Endothelial cell of umbilical vein (primary cell): Measurements from ENCODE around the gene GSN. TPM values are rescaled to one million over a fixed set of nuclear protein-coding genes. Genes with fewer than 3 reads are reported as not detected.

Experiments
- BruUV-seq: library from RNA; stranded (reverse); fragments of 400-500 nt; replicated peaks from 2 replicates; lab custom pipeline; 2021; lab: Mats Ljungman, UMichigan
- CTCF ChIA-PET: fragments of 300-600, 350-600 bp; sonication (Branson Sonifier 250); formaldehyde crosslinking; loops from one replicate; lab custom pipeline; 2021; ENCODE audit warnings: antibody characterized with exemption, inconsistent platforms; lab: Charles Lee
- POLR2A ChIA-PET: fragments of 300-600, 350-600 bp; sonication (Branson Sonifier 250); formaldehyde crosslinking; loops from one replicate; lab custom pipeline; 2021; ENCODE audit warnings: antibody characterized with exemption, inconsistent platforms; lab: Charles Lee
- DNase-seq: peaks from one replicate; pipeline ENCODE4 v3.0.0-alpha.2; 2011; ENCODE audit warnings: low read depth, low spot score
- FAIRE-seq: peaks from 2 replicates; lab custom pipeline; 2011; peaks lifted over from hg19 to GRCh38; lab: Jason Lieb, UNC
- H2AFZ ChIP-seq: 2 replicates; pipeline ENCODE4 v1.6.0; 2012; ENCODE audit warnings: low read depth, low read length, control low read depth, inconsistent platforms
- H3K27ac ChIP-seq: 2 replicates; pipeline ENCODE4 v1.5.1; 2011; ENCODE audit warnings: low read depth, mild to moderate bottlenecking, control low read depth, low read length, moderate library complexity; ENCODE audit not compliant: insufficient read depth
- H3K27me3 ChIP-seq, 2 experiments: 2 replicates each; pipeline versions ENCODE4 v1.6.0 to v1.6.1; 2011; ENCODE audit warnings: low read length in 2 of 2, mixed read lengths in 1 of 2; ENCODE audit not compliant: control insufficient read depth in 2 of 2, insufficient read depth in 2 of 2
- H3K36me3 ChIP-seq, 2 experiments: 2 replicates in 1 of 2; 3 replicates in 1 of 2; pipeline ENCODE4 v1.5.1; 2011; ENCODE audit warnings: low read length in 2 of 2, mild to moderate bottlenecking in 1 of 2, moderate library complexity in 1 of 2; ENCODE audit not compliant: control insufficient read depth in 2 of 2, insufficient read depth in 2 of 2; ENCODE audit errors: extremely low read depth in 1 of 2
- H3K4me1 ChIP-seq: 3 replicates; pipeline ENCODE4 v1.5.1; 2011; ENCODE audit warnings: mild to moderate bottlenecking, low read length; ENCODE audit not compliant: control insufficient read depth, insufficient read depth; ENCODE audit errors: extremely low read depth
- H3K4me2 ChIP-seq: 2 replicates; pipeline ENCODE4 v1.6.1; 2011; ENCODE audit warnings: low read length, control low read depth, mixed read lengths; ENCODE audit not compliant: insufficient read depth
- H3K4me3 ChIP-seq, 3 experiments: fragments of 200-600 bp in 1 of 3; sonication (generic), shearing (Covaris generic) in 1 of 3; replicated peaks in 1 of 3; 2 replicates each; pipeline ENCODE4 v1.5.1; 2011 to 2016; ENCODE audit warnings: control low read depth in 3 of 3, low read length in 3 of 3, mild to moderate bottlenecking in 2 of 3, inconsistent platforms in 1 of 3, low read depth in 1 of 3, moderate library complexity in 1 of 3; ENCODE audit not compliant: insufficient read depth in 1 of 3
- H3K79me2 ChIP-seq: 2 replicates; pipeline ENCODE4 v1.6.0; 2012; ENCODE audit warnings: low read length, inconsistent platforms; ENCODE audit not compliant: control insufficient read depth, insufficient read depth
- H3K9ac ChIP-seq: replicated peaks from 2 replicates; pipeline ENCODE3; 2011; ENCODE audit warnings: low read length, control low read depth; ENCODE audit not compliant: insufficient read depth; ENCODE audit errors: extremely low read depth
- H3K9me1 ChIP-seq: replicated peaks from 3 replicates; pipeline ENCODE4 v1.6.0; 2011; ENCODE audit warnings: mild to moderate bottlenecking, low read length; ENCODE audit not compliant: control insufficient read depth, insufficient read depth; ENCODE audit errors: extremely low read depth
- H3K9me3 ChIP-seq: replicated peaks from 2 replicates; pipeline ENCODE4 v1.5.1; 2012; ENCODE audit warnings: low read length, inconsistent platforms; ENCODE audit not compliant: control insufficient read depth, insufficient read depth
- H4K20me1 ChIP-seq: replicated peaks from 2 replicates; pipeline ENCODE3; 2011; ENCODE audit warnings: mild to moderate bottlenecking, low read length; ENCODE audit not compliant: control insufficient read depth, insufficient read depth; ENCODE audit errors: extremely low read depth
- EZH2 ChIP-seq: IDR thresholded peaks from 2 replicates; pipeline ENCODE4 v1.6.1; 2012; ENCODE audit warnings: borderline replicate concordance, low read depth, mild to moderate bottlenecking, moderate library complexity, low read length, inconsistent platforms; ENCODE audit not compliant: severe bottlenecking
- FOS ChIP-seq: IDR thresholded peaks from 2 replicates; pipeline ENCODE4 v1.6.1; 2011; ENCODE audit warnings: mild to moderate bottlenecking, low read length, moderate library complexity, borderline replicate concordance; ENCODE audit not compliant: insufficient read depth
- GATA2 ChIP-seq: IDR thresholded peaks from 2 replicates; pipeline ENCODE4 v1.7.0; 2011; ENCODE audit warnings: low read depth, mild to moderate bottlenecking, moderate library complexity, mixed read lengths, low read length; ENCODE audit not compliant: insufficient read length, insufficient read depth
- JUN ChIP-seq: IDR thresholded peaks from 2 replicates; pipeline ENCODE4 v1.6.1; 2011; ENCODE audit warnings: borderline replicate concordance, low read depth; ENCODE audit not compliant: insufficient read length, insufficient read depth
- MYC ChIP-seq: IDR thresholded peaks from one replicate; pipeline ENCODE4 v1.6.1; 2011; ENCODE audit warnings: mild to moderate bottlenecking, low read depth, low read length
- POLR2A ChIP-seq: IDR thresholded peaks from 2 replicates; pipeline ENCODE4 v1.6.1; 2012; ENCODE audit warnings: low read depth, mild to moderate bottlenecking, control low read depth, low read length
- POLR2AphosphoS5 ChIP-seq: IDR thresholded peaks from 2 replicates; pipeline ENCODE4 v1.6.1; 2012; ENCODE audit warnings: low read depth, mild to moderate bottlenecking, control low read depth, low read length, moderate library complexity; ENCODE audit not compliant: insufficient read depth
- dilution Hi-C: fragments of 300-500 bp; cut with MboI; formaldehyde crosslinking; loops from one replicate; pipeline ENCODE4 v1.15.0; 2019; ENCODE audit warnings: low sequenced_read_pairs; ENCODE audit not compliant: extremely low pct_ligation_motif_present
- intact Hi-C: fragments of 100-400 bp; cut with micrococcal nuclease; formaldehyde crosslinking; loops from one replicate; pipeline ENCODE4 v1.10.0; 2022
- polyA plus RNA-seq, 4 experiments: library from polyadenylated mRNA; depleted of rRNA in 3 of 4; stranded (reverse) in 3 of 4; unstranded in 1 of 4; fragments of >200 nt; gene quantifications; 2 replicates each; pipeline versions ENCODE4 v1.2.1 to v1.2.3, GENCODE V29; 2011 to 2012; ENCODE audit warnings: missing spikeins in 1 of 4
- total RNA-seq: library from RNA; stranded (reverse); gene quantifications from 2 replicates; pipeline ENCODE4 v1.2.3, GENCODE V29; 2021
- TF ChIP-seq, protein P1 (sequence below): IDR thresholded peaks from 2 replicates; pipeline ENCODE4 v1.6.1; 2011; ENCODE audit not compliant: insufficient read depth, insufficient read length
- TF ChIP-seq, protein P2 (sequence below), 2 donors: IDR thresholded peaks; 1 replicate in 1 of 2; 2 replicates in 1 of 2; pipeline ENCODE4 v1.5.1; 2011; ENCODE audit warnings: low read length in 2 of 2, mild to moderate bottlenecking in 2 of 2, moderate library complexity in 2 of 2, control low read depth in 1 of 2, inconsistent platforms in 1 of 2, low read depth in 1 of 2; ENCODE audit not compliant: insufficient read depth in 1 of 2; ENCODE audit errors: extremely low read depth in 1 of 2

The GSN gene
- total and polyA plus RNA-seq, 2 donors (not counting 3 experiments of a cell fraction or from before 2014, with no cell fraction given), result 130 to 232 TPM

DNA sequence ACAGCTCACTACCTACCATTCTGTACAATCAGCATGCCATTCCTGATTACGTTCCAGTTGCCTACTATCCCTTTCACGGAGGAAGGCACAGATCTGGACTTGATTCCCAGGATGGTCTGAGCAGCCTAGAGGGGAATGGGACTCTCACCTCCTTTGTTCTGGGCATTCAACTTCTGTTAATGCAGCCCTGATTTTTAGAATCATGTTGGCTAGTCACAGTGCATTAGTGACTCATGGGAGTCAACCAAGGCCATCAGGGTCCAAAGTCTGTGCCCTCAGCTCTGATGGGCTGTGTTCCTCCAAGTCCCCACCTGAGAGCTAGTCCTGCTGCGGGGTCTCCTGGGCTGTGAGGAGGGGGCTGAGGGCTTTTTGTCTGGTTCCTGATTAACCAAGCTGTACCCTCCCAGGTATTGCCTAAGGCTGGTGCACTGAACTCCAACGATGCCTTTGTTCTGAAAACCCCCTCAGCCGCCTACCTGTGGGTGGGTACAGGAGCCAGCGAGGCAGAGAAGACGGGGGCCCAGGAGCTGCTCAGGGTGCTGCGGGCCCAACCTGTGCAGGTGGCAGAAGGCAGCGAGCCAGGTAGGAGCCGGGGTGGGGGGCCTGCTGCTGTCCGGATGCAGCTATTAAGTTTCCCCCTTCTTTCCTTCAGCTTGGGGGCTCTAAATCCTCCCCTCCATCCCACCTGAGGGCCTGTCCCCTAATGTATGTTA is 59.1 kb downstream of the GSN start:
- BruUV-seq, result no TSS peak
- Histone ChIP-seq H3K27me3 (no peaks in the 10 kb centered on the region), H3K27ac (peak overlapping the region; percentile 50), H3K9me3 (no peaks in the 10 kb centered on the region), H3K4me3 (no peak overlapping the region), H3K9me1 (no peaks in the 10 kb centered on the region), H3K79me2 (no peaks in the 10 kb centered on the region), H4K20me1 (no peaks in the 10 kb centered on the region), H3K4me2 (no peak overlapping the region), H3K36me3 (peaks cover 3 to 30% of the 10 kb centered on the region in 2 experiments), H3K4me1 (peaks cover 28% of the 10 kb centered on the region), H2AFZ (no peak overlapping the region), H3K9ac (peak overlapping the region; percentile 14)
- dilution Hi-C loops, result no loop called here
- CTCF ChIA-PET, result interaction anchor here (0.8 to 3.0 kb wide), 8 partner anchors 18 to 73 kb away, joined by 3 to 12 read pairs (median 4); no protein-coding TSS in a partner anchor
- POLR2A ChIA-PET, result no interaction called here
- intact Hi-C loops, result loop anchor here (1.0 kb wide), 3 partner anchors 27 to 67 kb away; partner anchors contain the start of gene STOM
- TF ChIP-seq MYC (no peak), FOS (no peak)
- FAIRE-seq, result no peak
- no peak for DNase-seq

DNA sequence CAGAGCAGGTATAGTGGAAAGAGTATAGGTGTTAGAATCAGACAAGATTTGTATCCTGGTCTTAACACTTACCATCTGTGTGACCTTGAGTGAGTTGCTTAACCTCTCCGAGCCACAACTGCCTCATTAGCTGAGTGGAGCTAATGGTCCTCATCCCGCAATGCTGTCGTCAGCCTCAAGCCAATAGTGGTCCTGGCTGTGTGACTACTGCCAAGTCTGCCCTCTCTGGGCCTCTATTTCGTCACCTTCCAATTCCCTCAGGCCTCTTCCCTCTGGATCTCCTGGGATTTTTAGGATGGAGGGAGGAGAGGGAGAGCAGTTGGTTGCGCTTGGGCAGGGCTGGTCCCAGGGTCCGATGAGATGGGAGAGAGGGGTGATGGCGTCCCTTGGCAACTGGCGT is 60.5 kb downstream of the GSN start:
- ChIA-PET POLR2A (no interaction called here), CTCF (interaction anchor here (1.1 to 1.4 kb wide), 3 partner anchors 16 to 58 kb away, joined by 3 to 4 read pairs (median 3); no protein-coding TSS in a partner anchor)
- TF ChIP-seq MYC (no peak), EZH2 (no peak), POLR2A (no peak), GATA2 (no peak), JUN (no peak), FOS (no peak), POLR2AphosphoS5 (no peak)
- TF ChIP-seq, protein P1, sequence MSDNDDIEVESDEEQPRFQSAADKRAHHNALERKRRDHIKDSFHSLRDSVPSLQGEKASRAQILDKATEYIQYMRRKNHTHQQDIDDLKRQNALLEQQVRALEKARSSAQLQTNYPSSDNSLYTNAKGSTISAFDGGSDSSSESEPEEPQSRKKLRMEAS, result no peak
- TF ChIP-seq, protein P2, sequence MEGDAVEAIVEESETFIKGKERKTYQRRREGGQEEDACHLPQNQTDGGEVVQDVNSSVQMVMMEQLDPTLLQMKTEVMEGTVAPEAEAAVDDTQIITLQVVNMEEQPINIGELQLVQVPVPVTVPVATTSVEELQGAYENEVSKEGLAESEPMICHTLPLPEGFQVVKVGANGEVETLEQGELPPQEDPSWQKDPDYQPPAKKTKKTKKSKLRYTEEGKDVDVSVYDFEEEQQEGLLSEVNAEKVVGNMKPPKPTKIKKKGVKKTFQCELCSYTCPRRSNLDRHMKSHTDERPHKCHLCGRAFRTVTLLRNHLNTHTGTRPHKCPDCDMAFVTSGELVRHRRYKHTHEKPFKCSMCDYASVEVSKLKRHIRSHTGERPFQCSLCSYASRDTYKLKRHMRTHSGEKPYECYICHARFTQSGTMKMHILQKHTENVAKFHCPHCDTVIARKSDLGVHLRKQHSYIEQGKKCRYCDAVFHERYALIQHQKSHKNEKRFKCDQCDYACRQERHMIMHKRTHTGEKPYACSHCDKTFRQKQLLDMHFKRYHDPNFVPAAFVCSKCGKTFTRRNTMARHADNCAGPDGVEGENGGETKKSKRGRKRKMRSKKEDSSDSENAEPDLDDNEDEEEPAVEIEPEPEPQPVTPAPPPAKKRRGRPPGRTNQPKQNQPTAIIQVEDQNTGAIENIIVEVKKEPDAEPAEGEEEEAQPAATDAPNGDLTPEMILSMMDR (IDR thresholded peaks at IDR 0.05; ENCODE audit: extremely low read depth in 1 of 2, insufficient read depth in 1 of 2, low read depth in 1 of 2, low read length in 2 of 2), result no peak
- H3K4me3 ChIP-seq, result no peak overlapping the region
- no peak overlapping the region for H3K9ac ChIP-seq
- H3K9me1 ChIP-seq, result no peaks in the 10 kb centered on the region
- H3K4me2 ChIP-seq, result no peak overlapping the region
- no peaks in the 10 kb centered on the region for H3K79me2 ChIP-seq
- BruUV-seq, result no TSS peak
- H2AFZ ChIP-seq, result no peak overlapping the region
- intact Hi-C loops (no loop called here), dilution Hi-C loops (no loop called here)
- FAIRE-seq (no peak), DNase-seq (no peak)
- no peaks in the 10 kb centered on the region for H3K9me3 ChIP-seq
- H4K20me1 ChIP-seq, result no peaks in the 10 kb centered on the region
- H3K36me3 ChIP-seq, result peaks cover 3 to 33% of the 10 kb centered on the region in 2 experiments
- H3K27me3 ChIP-seq, result no peaks in the 10 kb centered on the region
- no peak overlapping the region for H3K27ac ChIP-seq
- peaks cover 19% of the 10 kb centered on the region for H3K4me1 ChIP-seq
